ENCODE results near the gene RPP25.

RPP25 gene, protein sequence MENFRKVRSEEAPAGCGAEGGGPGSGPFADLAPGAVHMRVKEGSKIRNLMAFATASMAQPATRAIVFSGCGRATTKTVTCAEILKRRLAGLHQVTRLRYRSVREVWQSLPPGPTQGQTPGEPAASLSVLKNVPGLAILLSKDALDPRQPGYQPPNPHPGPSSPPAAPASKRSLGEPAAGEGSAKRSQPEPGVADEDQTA

DNA sequence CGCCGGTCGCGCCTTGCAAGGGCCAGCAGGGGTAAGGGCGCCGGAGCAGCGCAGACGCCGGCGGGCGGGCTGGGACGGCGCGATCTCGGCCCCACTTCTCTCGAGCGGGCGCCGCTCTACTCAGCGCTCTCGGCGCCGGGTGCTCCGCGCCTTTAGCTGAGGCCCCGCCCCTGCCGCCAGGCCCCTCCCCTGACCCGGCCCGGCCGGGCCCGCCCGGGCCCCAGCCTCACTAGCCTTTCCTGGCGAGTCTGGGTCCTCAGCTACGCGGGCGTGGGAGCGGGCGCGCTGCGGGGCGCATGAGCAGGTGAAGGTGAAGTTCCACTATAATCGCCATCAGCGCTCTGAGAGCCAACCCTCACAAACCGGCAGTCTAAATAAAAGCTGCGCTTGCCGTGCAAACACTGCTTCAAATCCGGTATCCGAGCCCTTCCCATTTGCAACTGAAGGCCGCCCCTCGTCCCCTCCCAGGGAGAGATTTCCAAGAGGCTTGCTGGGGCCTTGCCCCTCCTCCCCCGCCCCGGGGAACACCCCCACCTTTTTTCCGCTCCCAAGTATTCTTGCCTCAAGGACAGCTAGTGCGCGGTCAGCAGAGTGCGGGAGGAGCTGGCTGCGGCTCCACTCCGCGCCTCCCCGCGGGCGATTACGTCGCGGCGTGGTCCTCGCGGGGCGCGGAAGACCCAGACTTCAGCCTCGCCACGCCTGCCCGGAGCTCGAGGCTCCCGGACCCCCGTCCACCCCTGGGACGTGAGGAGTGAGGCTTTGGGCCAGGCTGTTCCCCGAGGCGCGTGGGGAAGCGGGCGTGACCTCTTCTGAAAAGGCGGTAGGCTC is at the start of gene RPP25:
Gene RPP25 (minus strand): TSS at position 125 of the 828 bp plus-strand sequence. CDS start 189 bp downstream, outside the sequence.
- peak; percentile 51 for DNase-seq (ENCODE audit: low read depth)
- H3K4me3 ChIP-seq (ENCODE audit: low read depth, low read length): peak within 1 kb of the TSS; percentile 56

DNA sequence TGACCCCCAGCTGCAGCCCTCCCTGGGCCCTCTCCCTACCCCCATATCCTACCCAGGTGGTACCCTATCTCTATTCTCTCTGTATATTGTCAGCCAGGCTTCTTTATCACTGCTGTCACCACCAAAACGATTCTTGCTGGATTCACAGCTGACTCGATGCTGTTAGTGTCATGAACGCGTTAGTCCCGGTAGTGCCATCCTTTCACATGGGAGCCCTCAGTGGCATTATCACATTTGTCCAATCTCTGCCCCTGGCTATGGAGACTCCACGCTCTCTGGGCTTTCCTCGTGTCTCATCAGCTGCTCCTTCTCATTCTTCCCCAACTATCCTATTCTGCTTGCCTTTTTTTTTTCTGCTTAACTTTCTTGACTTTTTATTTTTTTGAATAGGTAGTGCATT is 45.8 kb upstream of the RPP25 start:
- no peak for DNase-seq (ENCODE audit: low read depth)
- H3K4me3 ChIP-seq (ENCODE audit: low read depth, low read length): no peak overlapping the region

DNA sequence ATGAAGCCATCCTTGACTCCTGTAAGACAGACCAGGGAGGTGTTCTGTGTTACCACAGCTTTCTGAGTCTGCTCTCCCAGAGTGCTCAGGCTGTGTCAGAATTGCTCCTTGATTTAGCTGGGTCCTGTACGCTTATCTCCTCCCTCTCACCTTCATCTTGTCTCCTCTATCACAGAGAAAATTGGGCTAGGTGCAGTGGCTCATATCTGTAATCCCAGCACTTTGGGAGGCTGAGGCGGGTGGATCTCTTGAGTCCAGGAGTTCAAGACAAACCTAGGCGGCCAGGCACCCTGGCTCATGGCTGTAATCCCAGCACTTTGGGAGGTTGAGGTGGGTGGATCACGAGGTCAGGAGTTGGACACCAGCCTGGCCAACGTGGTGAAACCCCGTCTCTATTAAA is 44.7 kb upstream of the RPP25 start:
- no peak overlapping the region for H3K4me3 ChIP-seq (ENCODE audit: low read depth, low read length)
- no peak for DNase-seq (ENCODE audit: low read depth)

DNA sequence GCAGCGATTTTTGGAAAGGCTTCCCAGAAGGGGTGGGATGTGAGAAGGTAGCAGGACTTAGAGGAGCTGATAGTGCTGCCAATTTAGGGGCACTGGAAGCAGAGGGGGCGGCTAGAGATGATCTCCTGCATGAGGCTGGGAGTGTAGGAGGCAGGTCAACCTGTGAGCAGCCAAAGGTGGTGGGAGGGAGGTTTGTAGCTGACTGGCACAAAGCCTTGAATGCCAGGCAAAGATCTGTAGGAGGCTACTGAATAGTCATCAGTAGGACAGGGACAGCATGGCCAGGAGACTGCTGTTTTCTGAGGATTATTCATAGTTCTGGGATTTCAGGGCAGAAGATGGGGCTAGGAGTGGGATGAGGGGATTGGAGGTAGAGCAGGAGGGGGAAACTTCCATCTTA is 41.0 kb upstream of the RPP25 start:
- DNase-seq (ENCODE audit: low read depth): no peak
- no peak overlapping the region for H3K4me3 ChIP-seq (ENCODE audit: low read depth, low read length)

DNA sequence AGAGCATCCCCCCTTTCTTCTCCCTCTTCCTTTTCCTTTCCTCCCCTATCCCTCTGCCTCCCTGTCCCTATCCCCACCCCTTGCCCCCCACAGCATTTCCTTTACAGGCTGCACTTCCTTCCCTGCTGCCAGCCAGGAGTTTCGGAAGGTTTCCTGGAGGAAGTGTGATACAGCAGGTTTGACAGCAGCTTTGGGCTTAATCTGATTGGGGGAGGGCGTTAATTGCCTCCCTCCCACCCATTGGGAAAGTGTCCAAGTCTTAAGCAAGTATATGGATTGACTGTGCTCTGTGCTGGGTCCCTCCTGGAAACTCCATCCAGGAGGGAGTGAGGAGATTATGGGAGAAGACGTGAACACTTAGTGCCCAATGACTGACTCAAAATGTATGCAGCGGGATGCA is 40.6 kb upstream of the RPP25 start:
- DNase-seq (ENCODE audit: low read depth): no peak
- no peak overlapping the region for H3K4me3 ChIP-seq (ENCODE audit: low read depth, low read length)

DNA sequence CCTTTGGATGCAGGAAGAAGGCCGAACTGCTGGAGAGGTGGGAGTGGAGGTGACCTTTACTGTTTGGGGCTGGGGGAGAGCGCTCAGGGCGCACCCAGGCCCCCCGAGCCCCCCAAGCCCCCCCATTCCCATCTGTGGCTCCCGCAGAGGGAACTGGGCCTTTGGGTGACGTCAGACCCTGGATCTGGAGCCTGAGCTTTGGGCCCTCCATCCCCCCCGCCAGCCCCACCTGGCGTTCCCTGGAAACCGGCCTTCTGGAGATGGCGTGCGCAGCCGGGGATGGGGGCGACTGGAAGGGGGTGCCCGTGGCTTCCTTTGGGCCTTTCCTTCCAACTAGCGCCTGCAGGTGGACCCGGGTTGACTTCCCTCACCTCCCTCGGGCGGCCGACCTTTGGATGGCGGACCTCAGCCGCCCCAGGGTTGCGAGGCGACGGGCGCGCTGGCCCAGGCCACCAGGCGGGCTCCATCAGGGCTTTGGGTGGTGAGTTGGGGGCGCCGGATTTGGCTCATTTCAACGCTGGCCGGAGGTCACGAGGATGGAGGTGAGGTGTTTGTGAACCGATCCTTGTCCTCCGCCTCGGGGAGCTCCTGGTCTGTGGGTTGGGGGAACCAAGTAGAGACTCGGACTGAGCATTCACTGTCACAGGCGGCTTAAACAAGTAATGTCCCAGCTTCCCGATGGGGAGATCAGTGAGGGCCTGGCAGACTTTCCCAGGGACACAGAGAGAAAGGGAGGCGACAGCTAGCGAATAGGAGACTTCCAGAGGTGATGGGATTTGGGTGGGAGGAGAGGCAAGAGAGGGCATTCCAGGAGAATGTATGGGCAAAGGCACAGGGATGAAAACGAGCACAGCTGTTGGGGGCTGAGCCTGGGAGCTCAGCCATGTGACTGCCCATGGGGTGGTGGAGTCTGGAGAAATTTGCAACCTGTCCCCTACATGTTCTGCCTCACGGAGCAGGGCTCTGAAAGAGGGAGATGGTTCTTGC is 39.5 kb upstream of the RPP25 start:
- H3K4me3 ChIP-seq (ENCODE audit: low read depth, low read length): peak overlapping the region; percentile 69
- DNase-seq (ENCODE audit: low read depth): no peak

DNA sequence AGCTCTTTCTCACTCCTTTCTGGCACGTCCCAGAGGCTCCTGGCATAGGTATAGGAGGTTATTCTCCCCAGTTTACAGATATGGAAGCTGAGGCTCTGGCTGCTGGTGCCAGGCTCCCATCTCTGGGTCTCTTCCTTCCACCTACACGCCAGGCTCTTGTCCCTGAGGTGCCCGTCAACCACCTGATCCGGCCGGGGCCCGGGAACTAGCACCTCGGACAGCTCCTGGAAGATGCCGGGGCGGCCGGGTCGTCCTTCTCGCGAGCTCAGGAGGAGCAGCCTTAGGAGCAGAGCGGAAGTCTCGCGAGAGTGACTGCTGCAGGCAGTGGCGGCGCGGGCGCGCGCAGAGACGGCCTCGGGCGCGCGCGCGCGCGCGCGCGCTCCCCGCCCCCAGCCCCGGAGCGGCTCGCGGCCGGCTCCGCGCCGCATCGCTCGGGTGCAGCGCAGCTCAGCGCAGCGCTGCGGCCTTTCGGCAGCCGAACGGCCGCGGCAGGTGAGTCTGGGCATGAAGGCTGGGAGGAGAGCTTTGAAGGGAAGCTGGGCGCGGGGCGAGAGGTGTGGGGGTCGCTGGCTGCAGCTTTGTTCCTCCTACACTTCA is 38.7 kb upstream of the RPP25 start, which contains the start of gene SCAMP5:
Gene SCAMP5 (plus strand): TSS at position 382 of the 597 bp plus-strand sequence. CDS start 16,277 bp downstream, outside the sequence.
- DNase-seq (ENCODE audit: low read depth): peak; percentile 85

DNA sequence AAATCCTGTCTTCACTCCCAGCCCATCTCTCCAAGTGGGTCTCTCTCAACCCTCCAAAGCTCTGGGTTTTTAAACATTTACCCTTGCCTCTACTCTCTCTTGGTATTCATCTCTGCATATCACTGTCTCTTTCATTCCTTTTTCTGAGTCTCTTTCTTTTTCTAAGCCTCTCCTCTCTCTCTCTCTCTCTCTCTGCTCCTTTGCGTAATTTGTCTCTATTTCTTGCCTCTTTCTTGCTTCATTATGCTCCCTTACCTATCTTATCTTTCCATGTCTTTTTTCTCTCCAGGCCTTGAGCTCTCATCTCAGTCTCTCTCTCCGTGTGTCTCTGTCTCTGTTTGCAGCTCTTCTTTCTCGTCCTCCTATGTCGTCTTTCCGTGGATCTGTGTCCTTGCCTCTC is 38.1 kb upstream of the RPP25 start:
- no peak for DNase-seq (ENCODE audit: low read depth)

More for the DNA sequence above, 38.7 kb upstream of the RPP25 start, which contains the start of gene SCAMP5:
- H3K4me3 ChIP-seq (ENCODE audit: low read depth, low read length): peak within 1 kb of the TSS; percentile 69

DNA sequence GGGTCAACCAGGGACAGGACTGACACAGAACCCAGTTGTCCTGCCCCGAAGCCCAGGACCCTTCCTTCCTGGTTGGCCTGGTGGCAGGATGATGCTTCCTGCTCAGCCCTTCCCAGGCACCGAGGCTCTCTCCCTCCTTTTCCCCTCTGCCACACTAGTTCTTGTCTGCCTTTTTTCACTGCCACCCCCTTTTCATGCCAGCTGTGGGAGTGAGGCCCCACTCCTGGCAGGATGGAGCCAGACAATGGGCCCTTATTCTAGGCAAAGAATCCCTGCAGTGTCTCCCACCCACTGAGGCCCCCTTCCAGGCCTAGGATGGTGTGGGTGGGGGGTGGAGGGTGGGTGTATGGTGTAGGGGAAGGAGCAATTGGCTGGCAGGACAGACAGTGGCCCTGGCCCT is 37.7 kb upstream of the RPP25 start:
- no peak overlapping the region for H3K4me3 ChIP-seq (ENCODE audit: low read depth, low read length)
- DNase-seq (ENCODE audit: low read depth): no peak

More for the DNA sequence above, 38.1 kb upstream of the RPP25 start:
- no peak overlapping the region for H3K4me3 ChIP-seq (ENCODE audit: low read depth, low read length)

DNA sequence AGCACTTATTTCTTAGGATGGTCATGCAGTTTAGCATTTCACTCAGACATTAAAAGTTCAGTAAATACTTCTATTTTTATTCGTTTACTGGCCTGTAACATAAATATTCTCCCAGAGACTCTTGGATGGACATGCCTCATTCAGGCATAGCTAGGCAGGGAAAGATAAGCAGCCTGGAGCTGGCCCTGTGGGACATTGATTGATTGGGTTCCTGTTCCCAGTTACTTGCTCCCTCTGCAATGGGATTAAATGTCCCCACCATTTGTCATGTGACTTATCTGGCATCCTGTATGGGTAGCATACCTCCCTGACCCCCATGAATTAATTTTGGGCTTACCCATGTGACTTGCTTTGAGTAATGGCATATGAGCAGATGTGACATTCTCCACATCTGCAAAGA is 36.0 kb upstream of the RPP25 start:
- H3K4me3 ChIP-seq (ENCODE audit: low read depth, low read length): no peak overlapping the region
- no peak for DNase-seq (ENCODE audit: low read depth)

DNA sequence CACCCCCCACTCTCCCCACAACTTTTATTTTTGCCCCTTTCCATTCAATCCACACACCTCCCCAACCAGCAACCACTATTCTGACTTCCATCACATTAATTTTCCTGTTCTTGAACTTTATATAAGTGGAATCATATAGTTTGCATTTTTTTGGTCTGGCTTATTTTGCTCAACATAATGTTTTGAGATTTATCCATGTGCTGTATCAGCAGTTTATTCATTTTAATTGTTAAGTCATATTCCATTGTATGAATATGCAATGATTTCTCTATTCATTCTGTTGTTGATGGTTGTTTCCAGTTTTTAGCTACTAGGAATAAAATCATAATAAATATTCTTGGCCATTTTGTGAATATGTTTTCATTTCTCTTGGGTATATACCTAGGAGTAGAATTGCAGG is 33.0 kb upstream of the RPP25 start:
- H3K4me3 ChIP-seq (ENCODE audit: low read depth, low read length): no peak overlapping the region
- DNase-seq (ENCODE audit: low read depth): no peak

DNA sequence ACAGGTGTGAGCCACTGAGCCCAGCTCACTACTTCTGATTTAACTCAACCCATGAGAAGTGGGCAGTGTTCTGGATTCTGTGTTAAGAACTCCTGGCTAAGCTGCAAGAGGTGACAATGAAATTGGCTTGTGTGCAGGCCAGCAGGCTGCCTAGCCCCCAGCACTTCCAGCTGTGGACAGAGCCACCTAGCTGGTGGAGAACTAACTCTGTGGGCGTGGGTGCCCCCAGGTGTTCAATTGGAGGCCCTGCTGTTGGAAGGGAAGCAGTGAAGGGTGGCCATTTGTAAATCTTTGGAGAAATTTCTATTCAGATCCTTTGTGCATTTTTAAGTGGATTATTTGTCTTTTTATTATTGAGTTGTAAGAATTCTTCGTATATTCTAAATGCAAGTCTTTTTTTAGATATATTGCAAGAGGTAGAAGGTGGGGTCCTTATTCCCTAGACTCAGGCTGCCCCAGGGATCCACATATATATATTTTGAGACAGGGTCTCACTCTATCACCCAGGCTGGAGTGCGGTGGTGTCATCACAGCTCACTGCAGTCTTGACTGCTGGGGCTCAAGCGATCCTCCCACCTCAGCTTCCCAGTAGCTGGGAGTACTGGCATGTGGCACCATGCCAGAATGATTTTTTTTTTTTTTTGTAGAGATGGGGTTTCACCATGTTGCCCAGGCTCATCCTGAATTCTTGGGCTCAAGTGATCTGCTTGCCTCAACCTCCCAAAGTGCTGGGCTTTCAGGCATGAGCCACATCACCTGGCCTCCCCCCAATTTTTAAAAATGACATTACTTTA is 31.6 kb upstream of the RPP25 start:
- DNase-seq (ENCODE audit: low read depth): no peak
- H3K4me3 ChIP-seq (ENCODE audit: low read depth, low read length): no peak overlapping the region

DNA sequence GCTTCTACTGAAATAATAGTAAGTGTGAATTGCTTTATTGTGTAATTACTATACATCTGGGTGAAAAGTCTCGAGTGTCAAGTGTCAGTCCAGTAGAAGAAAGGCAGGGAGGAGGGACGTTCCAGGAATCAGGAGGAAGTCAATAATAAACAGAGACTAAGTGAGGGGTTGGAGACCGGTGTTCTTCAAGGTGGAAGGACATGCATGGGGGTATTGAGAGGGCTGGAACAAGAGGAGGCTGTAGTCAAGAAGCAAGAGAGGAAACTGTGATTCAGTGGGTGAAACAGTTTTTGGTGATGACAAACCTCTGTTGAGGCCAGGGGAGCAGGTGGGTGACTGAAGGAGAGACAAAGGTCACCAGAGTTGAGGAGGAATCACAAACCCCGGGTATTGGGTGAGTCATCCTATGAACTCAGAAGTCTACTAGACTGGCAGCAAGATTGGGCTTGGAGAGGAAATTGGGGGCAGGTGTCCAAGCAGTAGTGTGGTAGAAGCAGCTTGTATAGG is 27.2 kb upstream of the RPP25 start:
- DNase-seq (ENCODE audit: low read depth): no peak
- no peak overlapping the region for H3K4me3 ChIP-seq (ENCODE audit: low read depth, low read length)

DNA sequence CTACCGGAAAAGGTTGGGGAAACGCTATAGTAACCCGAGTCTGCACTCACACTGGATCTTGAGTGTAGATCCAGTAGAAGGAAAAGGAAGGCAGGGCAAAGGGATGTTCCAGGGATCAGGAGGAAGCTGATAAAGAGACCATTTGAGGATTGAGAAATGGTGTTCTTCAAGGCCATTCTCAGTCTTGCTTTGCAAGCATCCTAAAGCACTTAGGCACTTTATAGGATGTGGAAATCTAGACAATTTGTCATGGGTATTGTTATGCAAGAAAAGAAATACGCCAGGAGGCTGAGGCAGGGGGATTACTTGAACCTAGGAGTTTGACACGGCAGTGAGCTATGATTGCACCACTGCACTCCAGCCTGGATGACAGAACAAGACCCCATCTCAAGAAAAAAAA is 25.6 kb upstream of the RPP25 start:
- DNase-seq (ENCODE audit: low read depth): no peak
- H3K4me3 ChIP-seq (ENCODE audit: low read depth, low read length): no peak overlapping the region

DNA sequence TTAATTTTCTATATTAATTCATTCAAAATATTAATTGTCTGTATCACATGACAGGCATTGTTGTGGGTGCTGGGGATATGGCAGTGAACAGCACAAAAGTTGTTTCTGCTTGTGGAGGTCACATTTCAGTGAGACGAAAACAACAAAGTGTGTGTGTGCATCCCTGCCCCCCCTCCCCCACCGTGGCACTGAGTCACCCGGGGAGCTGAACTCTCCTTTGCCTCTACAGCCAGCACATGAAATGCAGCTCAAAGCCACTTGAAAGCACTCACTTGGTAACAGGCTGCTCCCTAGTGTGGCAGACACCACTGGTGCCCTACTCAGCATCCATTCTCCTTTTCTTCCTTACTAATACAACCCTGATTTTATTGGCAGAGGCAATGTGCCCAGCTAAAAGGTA is 21.9 kb upstream of the RPP25 start:
- no peak overlapping the region for H3K4me3 ChIP-seq (ENCODE audit: low read depth, low read length)
- no peak for DNase-seq (ENCODE audit: low read depth)

DNA sequence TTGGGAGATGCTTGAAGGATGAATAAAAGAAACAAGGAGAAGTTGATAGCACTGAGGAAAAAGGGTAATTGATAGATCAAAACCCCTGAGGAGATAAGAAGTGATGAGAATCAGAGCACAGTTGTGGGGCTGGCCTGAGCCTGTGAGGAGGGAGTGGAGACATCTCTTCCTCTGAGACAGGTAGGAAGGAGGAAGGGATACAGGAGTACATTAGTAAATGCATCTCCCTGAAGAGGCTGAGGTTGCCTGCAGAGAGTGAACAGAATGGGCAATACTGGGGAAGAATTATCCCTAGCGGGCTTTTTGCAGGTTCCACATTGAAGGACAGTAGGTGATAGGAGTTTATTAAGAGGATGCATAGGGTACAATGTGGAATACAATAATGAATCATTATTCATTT is 21.5 kb upstream of the RPP25 start:
- H3K4me3 ChIP-seq (ENCODE audit: low read depth, low read length): no peak overlapping the region
- no peak for DNase-seq (ENCODE audit: low read depth)

DNA sequence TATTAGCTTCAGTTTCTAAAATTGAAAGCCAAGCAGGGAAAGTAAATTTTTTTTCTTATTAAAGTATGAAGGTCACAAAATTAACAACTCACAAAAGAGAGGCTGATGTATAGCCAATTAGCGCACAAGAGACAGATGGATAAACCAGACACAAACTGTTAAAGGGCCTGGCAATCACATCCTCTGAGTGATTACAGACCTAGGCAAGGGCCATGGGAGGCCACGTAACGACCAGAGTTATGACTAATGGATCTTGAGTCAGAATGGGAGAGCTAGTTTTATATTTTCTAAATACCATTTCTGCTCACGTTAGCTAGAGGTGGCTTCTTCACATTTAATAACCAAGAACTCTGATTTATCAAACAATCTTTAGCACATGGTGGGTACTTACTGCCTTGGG is 21.0 kb upstream of the RPP25 start:
- H3K4me3 ChIP-seq (ENCODE audit: low read depth, low read length): no peak overlapping the region
- no peak for DNase-seq (ENCODE audit: low read depth)

DNA sequence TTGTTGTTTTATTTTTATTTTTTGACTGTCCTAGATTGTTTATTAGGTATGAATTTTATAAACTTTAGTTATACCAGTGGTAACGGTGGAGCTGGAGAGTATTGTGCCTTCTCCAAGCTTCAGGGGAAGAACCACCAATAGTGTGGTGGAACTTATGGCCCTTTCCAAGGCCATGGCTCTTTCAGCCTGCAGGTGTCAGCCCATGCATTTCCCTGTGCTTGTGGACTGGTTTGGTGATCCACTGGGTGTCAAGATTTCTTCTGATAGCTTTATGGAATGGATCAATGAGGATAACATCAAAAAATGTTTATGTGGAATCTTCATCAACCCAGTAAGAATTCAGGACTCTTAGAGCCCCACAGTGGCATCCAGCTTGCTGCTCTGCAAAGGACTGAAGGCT is 19.6 kb upstream of the RPP25 start:
- no peak overlapping the region for H3K4me3 ChIP-seq (ENCODE audit: low read depth, low read length)
- no peak for DNase-seq (ENCODE audit: low read depth)

Measured in skeletal muscle cell (primary cell).